Activated naive CD4-positive, alpha-beta T cell (primary cell): ENCODE measurements around the gene NUBP1.

ENCODE experiments used
- DNase-seq, 4 experiments: peaks; one replicate each; lab custom pipeline; 2025; lab: John Stamatoyannopoulos, UW

NUBP1 gene

GRCh38 chr16:10806698-10807097 lies 63.1 kb downstream of the NUBP1 start:
- DNase-seq: no peak

- DNase-seq: no peak
Observed at GRCh38 chr16:10808218-10808617, 64.6 kb downstream of the NUBP1 start.

GRCh38 chr16:10808850-10809249 lies 65.2 kb downstream of the NUBP1 start:
- DNase-seq: no peak

GRCh38 chr16:10809706-10810105 lies 66.1 kb downstream of the NUBP1 start:
- DNase-seq: no peak

- DNase-seq: no peak
Observed at GRCh38 chr16:10812312-10813098, 68.9 kb downstream of the NUBP1 start.

- no peak for DNase-seq
Observed at GRCh38 chr16:10813099-10813455, 69.4 kb downstream of the NUBP1 start.

GRCh38 chr16:10817514-10817913 lies 73.9 kb downstream of the NUBP1 start:
- no peak for DNase-seq

- DNase-seq: no peak
Observed at GRCh38 chr16:10817963-10818941, 74.6 kb downstream of the NUBP1 start, which contains the start of gene TVP23A. Gene TVP23A, minus strand, starts transcription at chr16:10818794. Its CDS starts 301 bp downstream, at chr16:10818493.
